ENCODE measurements around the gene RSRC1. TPM values are rescaled to one million over a fixed set of nuclear protein-coding genes. Genes with fewer than 3 reads are reported as not detected.
"Not testable (repeated sequence)": the region's sequence is repeated elsewhere in the genome, so short reads cannot be mapped to it uniquely, and the experiment has no call there.

The RSRC1 gene, protein sequence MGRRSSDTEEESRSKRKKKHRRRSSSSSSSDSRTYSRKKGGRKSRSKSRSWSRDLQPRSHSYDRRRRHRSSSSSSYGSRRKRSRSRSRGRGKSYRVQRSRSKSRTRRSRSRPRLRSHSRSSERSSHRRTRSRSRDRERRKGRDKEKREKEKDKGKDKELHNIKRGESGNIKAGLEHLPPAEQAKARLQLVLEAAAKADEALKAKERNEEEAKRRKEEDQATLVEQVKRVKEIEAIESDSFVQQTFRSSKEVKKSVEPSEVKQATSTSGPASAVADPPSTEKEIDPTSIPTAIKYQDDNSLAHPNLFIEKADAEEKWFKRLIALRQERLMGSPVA
- 48.3 TPM for total RNA-seq

DNA sequence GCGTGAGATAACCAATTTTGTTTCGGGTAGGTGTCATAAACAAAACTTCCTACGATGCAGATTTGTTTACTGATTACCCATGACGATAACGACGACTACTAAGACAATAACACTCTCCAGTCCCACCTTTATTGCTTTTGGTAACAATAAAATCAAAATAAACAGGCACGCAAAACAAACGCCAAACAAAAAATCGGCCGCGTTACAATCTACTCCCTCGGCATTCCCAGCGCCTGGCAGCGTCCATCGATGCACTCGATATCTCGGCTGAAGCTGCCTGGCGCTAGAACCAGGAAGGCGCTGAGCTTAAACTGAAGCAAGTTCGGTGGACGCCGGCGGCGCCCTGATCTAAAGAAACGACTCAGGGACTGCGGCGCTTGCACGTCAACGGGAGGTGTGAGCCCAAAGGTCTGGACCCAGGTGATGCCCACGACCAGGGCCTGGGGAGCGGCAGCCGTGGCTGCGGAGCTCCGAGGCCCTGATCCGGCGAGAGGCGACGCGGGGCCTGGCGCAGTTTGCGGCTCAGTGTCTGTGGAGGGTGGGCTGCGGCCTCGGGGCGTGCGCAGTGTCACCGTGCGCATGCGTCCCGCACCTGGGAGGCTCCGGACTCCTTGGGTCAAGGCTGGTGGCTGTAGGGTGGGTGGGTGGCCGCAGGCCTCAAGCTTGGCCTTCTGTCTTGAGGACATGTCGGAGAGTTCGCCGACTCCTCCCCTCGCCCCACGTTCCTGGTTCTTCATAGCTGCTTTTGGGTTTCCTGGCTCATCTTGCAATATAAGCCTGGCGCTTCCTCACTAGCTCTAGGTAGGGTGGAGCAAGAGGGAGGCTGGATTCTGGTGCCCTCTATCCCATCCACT is at the start of gene RSRC1:
TSS of gene RSRC1 (plus strand) at position 286 of the 854 bp plus-strand sequence. CDS start 12,016 bp downstream, outside the sequence.
- DNase-seq (ENCODE audit: low spot score) = peak; percentile 82

DNA sequence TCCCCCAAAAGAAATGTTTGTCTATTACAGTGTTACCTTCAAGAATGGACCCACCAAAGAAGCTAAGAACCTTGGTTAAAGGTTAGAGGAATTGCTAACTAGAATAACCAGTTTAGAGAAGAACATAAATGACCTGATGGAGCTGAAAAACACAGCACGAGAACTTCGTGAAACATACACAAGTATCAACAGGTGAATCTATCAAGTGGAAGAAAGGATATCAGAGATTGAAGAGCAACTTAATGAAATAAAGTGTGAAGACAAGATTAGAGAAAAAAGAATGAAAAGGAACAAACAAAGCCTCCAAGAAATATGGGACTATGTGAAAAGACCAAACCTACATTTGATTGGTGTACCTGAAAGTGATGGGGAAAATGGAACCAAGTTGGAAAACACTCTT is 44.3 kb upstream of the RSRC1 start:
- not testable (repeated sequence) for DNase-seq (ENCODE audit: low spot score)

DNA sequence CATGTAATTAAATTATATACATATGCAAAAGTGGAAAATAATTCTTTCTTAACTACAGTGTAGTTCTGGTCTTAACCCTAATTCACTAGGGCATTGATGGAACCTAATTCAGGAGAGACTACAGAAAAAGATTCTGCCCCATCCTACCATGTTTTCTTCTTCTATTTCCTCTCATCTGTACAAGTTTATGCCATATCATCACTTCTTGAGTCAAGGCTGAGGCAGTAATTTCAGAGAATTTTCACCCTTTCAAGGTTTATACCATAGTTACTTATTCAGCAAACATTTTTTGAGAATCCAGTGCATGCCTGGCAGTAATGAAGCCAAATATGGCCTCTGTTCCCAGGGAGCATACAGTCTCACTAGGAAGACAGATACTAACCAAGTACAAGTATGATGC is 37.1 kb upstream of the RSRC1 start:
- DNase-seq (ENCODE audit: low spot score) = no peak

DNA sequence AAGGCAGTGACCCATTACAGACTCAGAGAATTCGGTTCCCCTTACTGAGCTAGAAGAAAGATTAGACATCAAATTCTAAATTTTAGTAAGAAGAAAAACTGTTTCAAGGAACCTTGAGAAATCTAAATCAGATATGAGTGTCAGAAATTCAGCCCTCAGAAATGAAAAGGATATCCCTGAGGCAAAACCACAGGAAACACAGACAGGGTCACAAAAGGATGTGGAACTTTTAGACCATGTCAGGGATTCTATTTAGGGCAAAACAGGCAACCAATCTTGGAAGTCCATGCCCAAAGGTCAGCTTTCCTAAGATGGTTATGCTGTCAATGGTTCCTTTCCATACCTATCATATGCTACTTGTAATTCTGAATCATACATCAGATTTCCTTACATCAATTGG is 35.3 kb upstream of the RSRC1 start:
- no peak for DNase-seq (ENCODE audit: low spot score)

DNA sequence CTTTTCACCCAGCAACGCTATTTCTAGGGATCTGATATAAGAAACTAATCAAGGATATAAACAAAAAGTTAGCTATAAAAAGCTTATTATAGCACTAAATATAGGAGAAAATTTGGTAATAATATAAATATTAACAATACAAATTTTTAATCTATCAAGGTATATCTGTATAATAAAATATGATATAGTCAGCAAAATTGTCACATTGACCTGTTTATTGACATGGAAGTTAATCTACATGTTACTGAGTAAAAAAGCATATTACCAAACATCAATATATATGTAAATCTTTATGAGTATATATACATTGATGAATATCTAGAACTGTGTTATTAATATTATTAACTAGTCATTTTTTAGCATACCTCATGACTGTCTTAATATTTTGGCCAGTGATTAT is 30.3 kb upstream of the RSRC1 start:
- no peak for DNase-seq (ENCODE audit: low spot score)

DNA sequence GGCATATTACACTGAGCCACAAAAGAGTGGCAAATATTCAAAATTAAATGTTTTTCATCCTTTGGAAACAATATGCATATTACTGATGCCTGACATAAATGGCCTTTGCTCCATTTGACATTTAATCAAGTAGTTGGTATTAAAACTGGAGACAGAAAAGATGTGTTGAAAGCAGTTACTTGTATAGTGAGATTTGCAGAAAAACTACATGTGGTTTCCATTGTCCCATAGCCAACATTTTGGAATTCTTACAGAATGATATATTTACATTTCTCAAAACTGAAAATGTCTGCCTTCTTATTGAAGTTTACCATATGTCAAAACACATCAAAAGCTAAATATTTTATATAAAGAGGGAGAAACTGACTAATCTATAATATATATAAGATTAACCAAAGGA is 25.2 kb upstream of the RSRC1 start:
- DNase-seq (ENCODE audit: low spot score) = no peak

DNA sequence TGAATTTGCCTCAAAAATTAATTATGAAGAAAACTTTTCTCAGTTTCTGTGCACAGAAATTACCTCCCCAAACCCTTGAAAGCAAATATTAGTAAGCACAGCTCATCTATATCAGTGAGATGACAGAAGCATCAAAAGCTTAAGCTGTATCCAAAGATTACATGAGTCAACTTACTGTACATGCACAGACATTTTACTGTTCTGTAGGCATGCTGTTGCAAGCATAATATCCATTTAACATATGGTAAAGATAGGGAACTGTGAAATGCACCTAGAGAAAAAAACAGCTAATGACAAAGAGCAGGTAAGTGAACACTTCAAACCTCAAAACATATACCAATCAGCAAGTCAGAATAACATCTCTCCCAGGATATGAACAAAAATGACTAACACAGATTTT is 24.5 kb upstream of the RSRC1 start:
- no peak for DNase-seq (ENCODE audit: low spot score)

DNA sequence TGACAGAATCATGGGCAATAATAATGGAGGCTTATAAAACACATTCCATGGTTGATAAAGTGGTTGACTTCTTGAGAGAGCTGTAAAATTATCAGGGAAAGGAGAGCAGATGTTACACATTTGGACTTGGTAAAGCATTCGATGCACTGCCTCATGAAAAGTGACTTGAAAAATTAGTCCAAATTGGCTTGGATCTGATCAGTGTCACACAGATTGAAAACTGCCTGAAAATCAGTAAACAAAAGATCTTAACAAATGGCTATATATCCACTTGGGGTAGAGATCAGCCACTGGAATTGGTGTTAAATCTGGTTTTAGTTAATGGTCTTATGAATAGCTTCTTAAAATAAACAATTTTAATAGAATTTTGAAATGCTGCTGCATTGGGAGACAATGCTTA is 24.0 kb upstream of the RSRC1 start:
- no peak for DNase-seq (ENCODE audit: low spot score)

DNA sequence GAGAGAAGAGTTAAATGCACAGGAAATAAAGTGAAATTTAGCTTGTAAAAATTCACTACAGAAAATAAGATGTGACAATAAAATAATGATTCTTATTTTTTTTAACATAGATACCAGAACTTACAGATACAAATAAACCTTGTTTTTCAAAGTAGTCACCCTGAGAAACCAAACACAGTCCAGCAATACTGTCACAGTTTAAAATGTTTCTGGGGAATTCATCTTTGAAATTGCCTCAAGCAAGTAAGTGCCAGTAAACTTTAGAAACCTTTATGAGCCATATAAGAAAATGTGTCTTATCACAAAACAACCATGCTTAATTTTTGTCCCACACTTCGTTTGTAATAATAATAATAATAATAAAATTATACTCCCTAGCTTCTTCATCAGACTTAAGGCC is 23.5 kb upstream of the RSRC1 start:
- DNase-seq (ENCODE audit: low spot score) = no peak

DNA sequence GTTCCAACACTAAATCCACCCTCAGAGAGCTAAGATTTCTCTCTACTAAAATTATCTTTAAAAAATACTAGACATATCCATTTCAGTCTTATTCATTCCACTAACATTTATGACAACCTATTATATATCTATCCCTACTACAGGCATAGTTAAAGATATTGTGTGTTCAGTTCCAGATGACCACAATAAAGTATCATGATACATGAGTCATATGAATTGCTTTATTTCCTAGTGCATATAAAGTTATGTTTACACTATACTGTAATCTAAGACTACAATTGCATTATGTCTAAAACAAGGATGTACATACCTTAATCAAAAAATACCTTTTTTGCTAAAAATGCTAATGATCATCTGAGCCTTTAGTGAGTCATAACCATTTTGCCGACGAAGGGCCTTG is 23.1 kb upstream of the RSRC1 start:
- DNase-seq (ENCODE audit: low spot score) = no peak

DNA sequence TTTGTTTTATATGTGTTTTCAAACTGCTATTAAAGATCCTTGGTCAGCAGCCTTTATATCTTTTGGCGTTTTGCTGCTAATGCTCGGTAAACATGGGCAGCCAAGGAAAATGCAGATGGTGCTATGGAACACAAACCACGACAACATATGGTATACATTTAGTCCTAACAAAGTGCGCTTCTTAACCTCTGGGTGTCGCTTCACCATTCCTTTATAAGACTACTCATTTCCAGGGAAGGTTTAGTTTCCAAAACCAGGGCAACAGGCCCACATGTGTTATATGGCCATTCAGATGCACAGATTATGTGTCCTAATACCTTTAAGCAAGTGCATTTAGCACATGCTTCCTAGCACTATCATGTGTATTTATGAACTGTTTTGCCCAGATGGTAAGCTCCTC is 18.4 kb upstream of the RSRC1 start:
- DNase-seq (ENCODE audit: low spot score) = no peak

DNA sequence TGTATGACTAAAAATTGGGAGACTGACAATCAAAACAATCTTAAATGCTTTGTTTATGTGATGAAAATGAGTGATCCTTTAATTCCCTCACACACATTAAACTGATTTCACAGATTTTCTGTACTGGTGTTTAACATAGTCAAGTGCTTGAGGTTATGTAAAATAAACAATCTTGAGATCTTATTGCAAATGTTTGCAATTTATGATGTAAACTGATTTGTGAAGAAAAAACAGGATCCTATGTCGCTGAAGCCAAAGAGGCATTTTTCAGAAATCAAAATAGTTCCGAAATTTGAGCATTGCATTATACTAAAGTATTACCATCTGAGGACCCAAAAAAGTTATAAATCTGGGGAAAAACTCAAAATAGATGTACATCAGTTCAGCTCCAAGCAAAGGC is 16.4 kb upstream of the RSRC1 start:
- DNase-seq (ENCODE audit: low spot score) = no peak

DNA sequence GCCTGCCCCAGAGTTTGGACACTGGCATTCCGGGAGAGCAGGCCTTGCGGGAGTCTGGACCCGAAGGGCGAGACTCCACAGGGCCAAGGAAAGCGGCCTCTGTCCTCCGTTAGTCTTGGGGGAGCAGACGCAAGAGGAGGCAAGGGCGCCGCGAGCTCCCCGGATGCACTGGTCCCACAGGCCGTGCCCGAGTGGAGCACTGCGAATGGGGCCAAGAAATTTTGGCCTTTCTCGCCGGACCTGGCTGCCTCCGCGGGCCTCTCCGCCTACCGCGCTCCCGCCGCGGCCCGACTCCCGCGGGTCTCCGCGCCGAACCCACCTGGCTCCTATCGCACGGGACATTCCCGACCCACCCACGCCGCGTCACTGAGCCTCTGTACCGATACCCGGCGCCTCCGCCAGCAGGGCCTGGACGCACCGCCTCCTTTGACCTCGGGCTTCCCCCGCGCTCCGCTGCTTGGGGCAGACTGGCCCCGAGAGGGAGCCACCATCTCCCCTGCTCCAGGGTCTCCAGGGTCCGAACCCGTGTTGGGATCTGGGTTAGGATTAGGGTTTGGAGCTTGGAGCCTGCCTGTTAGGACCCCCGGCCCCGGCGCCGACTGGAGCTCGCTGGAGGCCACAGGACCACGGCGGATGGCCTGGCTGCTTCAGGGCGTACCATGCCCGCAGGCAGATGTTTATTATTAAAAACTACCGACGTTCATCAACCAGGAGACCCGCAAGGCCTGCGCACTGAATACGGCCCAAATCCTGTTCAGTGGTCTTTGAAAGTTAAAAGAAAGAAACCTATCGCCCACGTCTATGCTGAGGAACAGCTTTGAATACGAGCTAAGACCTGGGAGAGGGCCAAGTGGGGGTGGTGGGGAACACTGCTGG is 15.4 kb upstream of the RSRC1 start:
- no peak for DNase-seq (ENCODE audit: low spot score)

DNA sequence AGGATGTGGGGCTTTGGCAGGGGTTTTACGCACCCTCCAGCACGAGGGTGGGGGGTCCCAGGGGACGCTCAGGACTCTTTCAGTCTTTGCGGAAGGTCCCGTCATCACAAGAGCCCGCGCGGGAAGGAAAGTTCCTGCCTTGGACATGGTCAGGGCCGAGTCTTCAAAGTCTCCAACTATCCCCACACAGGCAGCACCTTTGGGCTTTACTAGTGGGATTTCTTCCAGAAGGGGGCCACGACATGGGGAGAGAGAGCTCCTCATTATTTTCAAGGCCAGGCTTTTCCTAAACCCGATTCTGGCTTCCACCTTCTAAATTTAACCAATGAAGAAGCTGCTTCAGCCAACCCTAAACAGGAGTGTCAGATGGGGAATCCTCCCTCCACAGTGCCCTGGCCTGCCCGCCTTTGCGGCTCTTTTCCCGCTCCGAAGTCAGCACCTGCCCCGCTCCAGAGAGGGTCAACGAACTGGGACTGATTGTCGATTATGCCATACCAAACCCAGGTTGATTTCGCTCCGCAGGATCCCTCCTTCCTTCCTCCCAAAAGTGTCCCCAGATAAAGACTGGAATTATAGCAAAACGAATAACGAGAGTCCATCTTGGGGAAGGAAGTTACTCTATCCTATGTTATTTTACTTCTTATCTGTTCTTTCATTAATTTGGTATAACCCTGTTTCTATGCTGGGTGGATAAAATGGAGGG is 14.6 kb upstream of the RSRC1 start:
- no peak for DNase-seq (ENCODE audit: low spot score)

DNA sequence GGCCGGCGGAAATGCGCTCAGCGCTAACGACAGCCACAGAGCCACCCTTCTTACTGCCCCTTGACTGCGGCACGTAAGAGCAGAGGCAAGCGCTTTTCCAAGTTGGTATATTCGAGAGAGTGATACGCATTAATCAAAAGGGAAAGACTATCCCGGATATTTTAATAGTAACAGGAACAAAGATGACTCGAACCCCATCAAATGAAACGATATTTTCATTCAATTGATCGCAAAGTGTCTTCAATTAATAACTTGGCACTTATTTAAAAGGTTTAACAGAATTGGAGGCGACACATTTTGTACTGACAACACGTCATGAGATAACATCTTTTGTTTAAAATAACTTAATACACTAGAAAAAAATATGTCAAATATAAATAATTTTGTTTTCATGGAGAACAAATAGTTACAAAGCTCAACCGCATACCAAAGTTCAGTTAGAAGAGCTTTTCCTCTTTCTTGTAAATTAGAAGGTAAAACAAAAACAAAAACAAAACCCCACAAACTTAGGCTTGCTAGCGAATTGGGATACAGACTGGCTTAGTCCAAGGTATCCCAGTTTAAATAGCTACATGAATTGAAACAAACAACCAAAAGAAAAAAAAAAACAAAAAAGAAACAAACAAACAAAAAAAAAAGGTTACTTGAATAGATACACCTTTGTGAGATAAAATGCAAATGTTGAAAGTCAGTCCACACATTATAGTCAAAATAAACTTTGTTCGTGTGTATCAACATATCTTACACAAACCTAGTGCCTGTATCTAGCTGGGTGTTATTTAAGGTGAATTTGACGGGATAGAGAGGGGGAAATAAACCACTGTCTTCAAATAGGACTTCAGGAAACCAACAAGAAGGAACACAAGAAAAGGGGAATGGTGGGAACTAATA is 13.8 kb upstream of the RSRC1 start:
- no peak for DNase-seq (ENCODE audit: low spot score)

DNA sequence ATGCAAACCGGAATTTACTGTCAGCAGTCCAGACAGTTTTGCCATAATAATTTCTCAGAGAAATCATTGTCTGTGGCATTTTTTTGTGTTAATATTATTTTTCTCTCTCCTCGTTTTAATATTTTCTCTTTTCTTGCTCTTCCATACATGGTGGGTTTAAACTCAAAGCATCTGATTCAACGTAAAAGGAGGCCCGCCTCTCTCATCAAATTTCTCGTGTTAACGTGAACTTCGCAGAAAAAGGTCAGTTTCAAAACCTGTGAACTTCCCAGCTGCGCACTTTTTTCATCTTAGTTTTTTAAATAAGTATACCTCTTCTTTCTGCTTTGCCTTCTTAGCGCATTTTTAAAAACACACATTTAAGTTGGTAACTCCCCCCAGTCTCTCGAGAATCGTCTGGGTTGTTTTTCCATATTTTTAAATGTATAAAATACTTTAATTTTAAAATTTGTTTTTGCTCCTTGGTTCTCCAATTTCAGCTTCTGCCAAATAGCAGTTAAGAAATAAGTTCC is 12.8 kb upstream of the RSRC1 start:
- no peak for DNase-seq (ENCODE audit: low spot score)

DNA sequence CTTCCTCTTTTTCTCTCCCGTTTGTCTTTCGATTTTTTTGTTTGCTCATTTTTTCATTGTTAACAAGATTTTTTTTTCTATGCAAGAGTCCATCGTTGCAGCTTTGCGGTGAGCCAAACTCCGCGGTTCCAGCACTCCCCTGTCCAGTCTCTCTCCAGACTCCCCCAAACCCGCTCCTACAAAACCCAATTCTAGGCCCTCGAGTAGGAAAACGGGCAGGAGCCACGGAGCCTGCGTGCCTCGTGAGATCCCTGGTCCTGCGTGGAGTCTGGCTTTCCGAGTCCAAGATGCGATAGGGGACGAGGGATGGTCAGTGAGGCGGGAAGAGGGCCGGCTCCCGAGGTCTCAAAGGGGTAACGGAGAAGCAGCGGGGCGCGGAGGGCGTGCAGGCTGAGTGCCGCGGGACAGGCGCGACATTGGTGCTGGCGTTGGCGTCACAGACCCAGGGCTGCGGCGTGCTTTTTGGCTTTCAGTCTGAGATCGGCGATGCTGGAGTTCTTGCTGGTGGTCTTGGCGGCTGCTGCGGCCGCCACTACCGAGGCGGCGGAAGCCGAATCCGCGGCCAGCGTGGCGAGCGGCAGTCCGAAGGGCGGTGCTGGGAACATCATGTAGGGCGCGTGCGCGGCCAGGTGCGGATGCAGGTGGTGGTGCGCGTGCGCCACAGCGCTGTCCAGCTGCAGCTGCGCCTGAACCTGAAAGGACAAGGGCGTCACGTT is 12.1 kb upstream of the RSRC1 start:
- no peak for DNase-seq (ENCODE audit: low spot score)

DNA sequence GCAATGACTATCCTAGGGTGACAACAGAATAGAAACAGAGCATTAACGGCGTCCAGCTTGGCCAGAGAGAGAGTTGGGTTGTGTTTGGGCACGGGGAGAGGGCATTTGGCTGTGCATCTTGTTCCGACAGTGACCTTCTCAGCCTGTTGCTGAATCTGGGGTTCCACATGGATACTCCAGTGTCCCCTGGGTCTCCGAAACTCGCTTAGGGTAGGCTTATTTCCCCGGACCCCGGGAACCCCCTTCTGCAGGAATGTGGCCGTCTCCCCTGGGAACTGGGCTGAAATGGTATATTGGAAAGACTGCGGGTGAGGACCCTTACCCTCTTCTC is 11.6 kb upstream of the RSRC1 start:
- DNase-seq (ENCODE audit: low spot score) = no peak

DNA sequence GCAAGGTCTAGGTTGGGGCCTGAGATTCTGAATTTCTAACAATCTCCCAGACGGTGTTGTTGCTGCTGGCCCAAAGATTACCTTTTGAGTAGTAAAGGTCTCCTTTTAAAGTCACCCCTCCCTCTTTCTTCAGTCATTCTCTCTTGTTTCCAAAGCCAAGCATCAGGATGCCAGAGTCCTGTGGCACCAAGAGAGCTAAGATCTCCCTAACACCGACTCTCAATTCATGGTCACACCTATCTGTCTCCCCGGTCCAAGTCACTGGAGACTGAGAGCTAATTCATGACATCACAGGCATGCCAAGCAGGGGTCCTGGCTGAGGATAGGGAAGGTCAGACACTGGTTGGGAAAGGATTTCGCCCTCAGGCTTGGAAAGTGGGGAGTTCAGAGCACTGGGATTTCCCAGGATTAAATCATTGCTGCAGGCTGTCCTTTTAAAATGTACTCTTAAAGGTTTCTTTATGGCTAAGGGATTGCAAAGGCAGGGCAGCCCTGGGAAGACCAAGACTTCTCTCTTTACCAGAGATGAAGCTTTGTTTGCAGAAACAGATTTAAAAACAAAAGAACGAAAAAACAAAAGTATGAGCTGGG is 11.0 kb upstream of the RSRC1 start:
- DNase-seq (ENCODE audit: low spot score) = no peak
